H1 (cell line): ENCODE data around the gene CA9. TPM values are rescaled to one million over a fixed set of nuclear protein-coding genes. Genes with fewer than 3 reads are reported as not detected.

Experiments used
- CTCF ChIA-PET: fragments of 300-600 bp; sonication (Branson Sonifier 250); formaldehyde crosslinking; loops from one replicate; lab custom pipeline; 2021; ENCODE audit not compliant: partially characterized antibody; lab: Charles Lee
- POLR2A ChIA-PET: fragments of 300-600 bp; sonication (Branson Sonifier 250); formaldehyde crosslinking; loops from one replicate; lab custom pipeline; 2021; ENCODE audit warnings: inconsistent platforms; ENCODE audit not compliant: partially characterized antibody; lab: Charles Lee
- DNase-seq, 2 experiments: peaks; one replicate each; pipeline versions ENCODE4 v3.0.0 to v3.0.0-alpha.2; 2010 to 2022; ENCODE audit warnings: low spot score in 2 of 2, low read depth in 1 of 2, mixed read lengths in 1 of 2
- FAIRE-seq: peaks from 2 replicates; lab custom pipeline; 2011; peaks lifted over from hg19 to GRCh38; lab: Jason Lieb, UNC
- H2AFZ ChIP-seq: 2 replicates; pipeline ENCODE4 v1.8.1; 2012; ENCODE audit warnings: low read length, inconsistent platforms
- H2AK5ac ChIP-seq: 2 replicates; pipeline ENCODE4 v1.6.1; 2013; ENCODE audit warnings: low read depth, low read length
- H2BK120ac ChIP-seq: replicated peaks from 2 replicates; pipeline ENCODE3; 2013; ENCODE audit warnings: low read depth, low read length, inconsistent platforms
- H2BK12ac ChIP-seq: 2 replicates; pipeline ENCODE4 v1.6.1; 2013; ENCODE audit warnings: low read depth, low read length
- H2BK15ac ChIP-seq: 2 replicates; pipeline ENCODE4 v1.6.1; 2013; ENCODE audit warnings: low read length
- H2BK20ac ChIP-seq: 2 replicates; pipeline ENCODE4 v1.6.1; 2013; ENCODE audit warnings: low read length
- H2BK5ac ChIP-seq: 2 replicates; pipeline ENCODE4 v1.6.1; 2013; ENCODE audit warnings: low read depth, low read length
- H3K14ac ChIP-seq: 2 replicates; pipeline ENCODE4 v1.6.1; 2013; ENCODE audit warnings: inconsistent platforms; ENCODE audit not compliant: insufficient read length
- H3K18ac ChIP-seq: 2 replicates; pipeline ENCODE4 v1.6.1; 2013; ENCODE audit warnings: low read length; ENCODE audit errors: extremely low read depth
- H3K23ac ChIP-seq: 2 replicates; pipeline ENCODE4 v1.6.1; 2013; ENCODE audit warnings: inconsistent platforms; ENCODE audit not compliant: insufficient read length
- H3K23me2 ChIP-seq: 2 replicates; pipeline ENCODE4 v1.6.1; 2013; ENCODE audit warnings: low read depth, low read length
- H3K27ac ChIP-seq: 2 replicates; pipeline ENCODE4 v1.6.1; 2011; ENCODE audit warnings: low read depth, low read length, inconsistent platforms
- H3K27me3 ChIP-seq, 4 experiments: replicated peaks in 1 of 4; 1 replicate in 1 of 4; 2 replicates in 3 of 4; pipeline versions ENCODE4 v1.6.1 to v1.8.1; 2011 to 2013; ENCODE audit warnings: low read length in 3 of 4, mild to moderate bottlenecking in 3 of 4, inconsistent platforms in 2 of 4, mixed read lengths in 2 of 4, moderate library complexity in 1 of 4; ENCODE audit not compliant: control insufficient read depth in 3 of 4, insufficient read depth in 3 of 4; ENCODE audit errors: extremely low read depth in 1 of 4
- H3K36me3 ChIP-seq, 4 experiments: 2 replicates each; pipeline versions ENCODE4 v1.6.1 to v1.8.1; 2011 to 2013; ENCODE audit warnings: mild to moderate bottlenecking in 4 of 4, low read length in 3 of 4, moderate library complexity in 2 of 4, control low read depth in 1 of 4, inconsistent platforms in 1 of 4; ENCODE audit not compliant: insufficient read depth in 4 of 4, control insufficient read depth in 2 of 4
- H3K4ac ChIP-seq: replicated peaks from 2 replicates; pipeline ENCODE3; 2013; ENCODE audit warnings: low read length, low read depth, mixed read lengths, inconsistent platforms; ENCODE audit not compliant: insufficient read length
- H3K4me1 ChIP-seq, 4 experiments: replicated peaks in 1 of 4; 1 replicate in 1 of 4; 2 replicates in 3 of 4; pipeline versions ENCODE4 v1.6.1 to v1.8.1; 2011 to 2013; ENCODE audit warnings: low read length in 3 of 4, inconsistent platforms in 2 of 4, mixed read lengths in 1 of 4; ENCODE audit not compliant: insufficient read depth in 4 of 4, control insufficient read depth in 3 of 4
- H3K4me2 ChIP-seq, 2 experiments: 2 replicates each; pipeline versions ENCODE4 v1.6.1 to v1.8.1; 2011 to 2013; ENCODE audit warnings: low read depth in 2 of 2, low read length in 2 of 2, control low read depth in 1 of 2, inconsistent platforms in 1 of 2, mild to moderate bottlenecking in 1 of 2; ENCODE audit not compliant: insufficient read depth in 1 of 2
- H3K4me3 ChIP-seq, 4 experiments: fragments of 200-600, 300-600 bp in 1 of 4; sonication (generic), shearing (Covaris generic), sonication (Bioruptor Twin) in 1 of 4; 2 replicates each; pipeline versions ENCODE4 v1.5.1 to v1.8.1; 2011 to 2016; ENCODE audit warnings: low read length in 4 of 4, low read depth in 3 of 4, control low read depth in 2 of 4, inconsistent platforms in 2 of 4, mild to moderate bottlenecking in 2 of 4, mixed read lengths in 1 of 4, moderate library complexity in 1 of 4; ENCODE audit not compliant: insufficient read depth in 2 of 4; ENCODE audit errors: extremely low read depth in 1 of 4
- H3K56ac ChIP-seq: replicated peaks from 2 replicates; pipeline ENCODE3; 2013; ENCODE audit warnings: low read depth, mild to moderate bottlenecking, mixed read lengths, low read length, inconsistent platforms; ENCODE audit not compliant: insufficient read length
- H3K79me1 ChIP-seq: 2 replicates; pipeline ENCODE4 v1.6.1; 2013; ENCODE audit warnings: low read depth, low read length, control low read depth
- H3K79me2 ChIP-seq, 2 experiments: 2 replicates each; pipeline versions ENCODE4 v1.6.1 to v1.8.1; 2012 to 2013; ENCODE audit warnings: low read length in 2 of 2, mild to moderate bottlenecking in 2 of 2, inconsistent platforms in 1 of 2; ENCODE audit not compliant: insufficient read depth in 2 of 2, control insufficient read depth in 1 of 2
- H3K9ac ChIP-seq, 4 experiments: replicated peaks in 1 of 4; 1 replicate in 1 of 4; 2 replicates in 3 of 4; pipeline versions ENCODE4 v1.6.1 to v1.8.1; 2011 to 2013; ENCODE audit warnings: low read depth in 3 of 4, low read length in 3 of 4, control low read depth in 2 of 4, mild to moderate bottlenecking in 2 of 4, moderate library complexity in 2 of 4, inconsistent platforms in 1 of 4; ENCODE audit errors: extremely low read depth in 1 of 4
- H3K9me3 ChIP-seq, 2 experiments: 2 replicates each; pipeline versions ENCODE4 v1.6.1 to v1.8.1; 2012 to 2013; ENCODE audit warnings: mild to moderate bottlenecking in 2 of 2, moderate library complexity in 2 of 2, control low read depth in 1 of 2, inconsistent platforms in 1 of 2, low read depth in 1 of 2, low read length in 1 of 2, mixed read lengths in 1 of 2; ENCODE audit not compliant: insufficient read depth in 2 of 2
- H4K20me1 ChIP-seq, 2 experiments: replicated peaks in 1 of 2; 2 replicates each; pipeline versions ENCODE3 to v1.8.1; 2011 to 2013; ENCODE audit warnings: inconsistent platforms in 2 of 2, low read length in 2 of 2, mild to moderate bottlenecking in 1 of 2; ENCODE audit not compliant: insufficient read depth in 2 of 2, control insufficient read depth in 1 of 2
- H4K5ac ChIP-seq: 2 replicates; pipeline ENCODE4 v1.6.1; 2013; ENCODE audit warnings: low read length, low read depth, mixed read lengths, inconsistent platforms; ENCODE audit not compliant: insufficient read length
- H4K8ac ChIP-seq: 2 replicates; pipeline ENCODE4 v1.8.0; 2013; ENCODE audit warnings: mild to moderate bottlenecking, moderate library complexity, low read length, inconsistent platforms; ENCODE audit not compliant: insufficient read depth; ENCODE audit errors: extremely low read depth
- H4K91ac ChIP-seq: replicated peaks from 2 replicates; pipeline ENCODE3; 2013; ENCODE audit warnings: low read length, mixed read lengths, inconsistent platforms; ENCODE audit not compliant: insufficient read length
- BACH1 ChIP-seq: IDR thresholded peaks from 2 replicates; pipeline ENCODE4 v1.6.1; 2012; ENCODE audit warnings: low read length, improper control_type of control experiment
- WGBS, 2 experiments: shearing (Covaris generic) in 1 of 2; methylation state at CpG; one replicate each; pipeline versions ENCODE4 v1.1.6 to v1.1.7; 2013 to 2015; ENCODE audit warnings: low lambda C conversion rate in 2 of 2, mixed read lengths in 2 of 2, inconsistent platforms in 1 of 2, low coverage in 1 of 2, missing lambda C conversion rate in 1 of 2; ENCODE audit not compliant: insufficient replicate concordance in 2 of 2, insufficient coverage in 1 of 2, insufficient read length in 1 of 2; ENCODE audit errors: extremely low coverage in 1 of 2, missing lambda C conversion rate in 1 of 2; 5-methylcytosine and 5-hydroxymethylcytosine counted together
- polyA plus RNA-seq, 7 experiments: library from polyadenylated mRNA; depleted of rRNA in 3 of 7; stranded (reverse) in 5 of 7; unstranded in 2 of 7; fragments of >200 nt in 5 of 7; fragments of 200-250 nt in 2 of 7; gene quantifications; 1 replicate in 5 of 7; 2 replicates in 1 of 7; 4 replicates in 1 of 7; pipeline versions ENCODE4 v1.2.1 to v1.2.3, GENCODE V29; 2011 to 2013; ENCODE audit warnings: missing spikeins in 2 of 7, mixed read lengths in 2 of 7
- total RNA-seq: library from RNA; stranded (reverse); fragmentation: NEBNext Ultra II Directional; extraction: Animal tissue kit (Norgen Biotek cat#: 25700); gene quantifications from 2 replicates; pipeline ENCODE4 v1.2.1, GENCODE V29; 2021

CA9 gene
- total and polyA plus RNA-seq, 2 of the 8 experiments (the other 6 are each of a cell fraction or from before 2014, with no cell fraction given): 1.3 to 1.8 TPM

DNA sequence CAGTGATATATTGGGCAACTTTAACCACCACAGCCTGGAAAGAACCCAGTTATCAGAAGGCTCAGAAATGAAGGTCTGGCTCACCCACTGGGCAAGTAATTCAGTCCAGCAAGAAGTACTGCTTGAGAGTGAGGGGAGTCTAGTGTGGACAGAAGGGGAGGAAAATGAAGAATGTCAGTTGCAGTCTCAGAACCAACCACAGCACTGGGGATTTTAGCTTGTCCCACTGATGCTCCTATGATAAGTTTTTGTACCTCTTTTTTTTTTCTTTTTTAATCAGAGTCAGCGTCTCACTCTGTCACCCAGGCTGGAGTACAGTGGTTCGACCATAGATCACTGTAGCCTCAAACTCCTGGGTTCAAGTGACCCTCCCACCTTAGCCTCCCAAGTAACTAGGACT lies 46.2 kb upstream of the CA9 start:
- no peak for TF ChIP-seq BACH1
- Histone ChIP-seq H3K56ac (no peak overlapping the region), H2BK15ac (no peak overlapping the region), H3K18ac (no peak overlapping the region), H3K4me3 (no peak overlapping the region), H3K23ac (no peak overlapping the region), H3K27me3 (no peaks in the 10 kb centered on the region), H2BK20ac (no peak overlapping the region), H2BK120ac (no peak overlapping the region), H3K4ac (no peak overlapping the region), H3K4me1 (no peaks in the 10 kb centered on the region), H4K8ac (no peak overlapping the region), H4K5ac (no peak overlapping the region), H3K9ac (no peak overlapping the region), H3K4me2 (no peak overlapping the region), H3K79me2 (no peaks in the 10 kb centered on the region), H3K79me1 (no peaks in the 10 kb centered on the region), H3K23me2 (no peaks in the 10 kb centered on the region), H4K91ac (no peak overlapping the region), H4K20me1 (no peaks in the 10 kb centered on the region), H2AFZ (no peak overlapping the region), H3K27ac (no peak overlapping the region), H2BK12ac (no peak overlapping the region), H3K14ac (no peak overlapping the region), H3K9me3 (no peaks in the 10 kb centered on the region), H2BK5ac (no peak overlapping the region), H2AK5ac (no peak overlapping the region), H3K36me3 (no peaks in the 10 kb centered on the region)
- no peak for FAIRE-seq
- CTCF ChIA-PET: interaction anchor here (1.4 to 2.6 kb wide), 6 partner anchors 11 to 29 kb away, joined by 4 to 13 read pairs (median 6); no protein-coding TSS in a partner anchor
- DNase-seq: no peak
- POLR2A ChIA-PET: no interaction called here
- WGBS, 2 experiments: 100% methylated on average over 2 of the region's 2 CpGs; no CpG with 5 or more reads in 1 of the 2 experiments
